A673 (cell line): ENCODE results near the gene PAPOLA. TPM values are rescaled to one million over a fixed set of nuclear protein-coding genes. Genes with fewer than 3 reads are reported as not detected.

Experiments
- BruUV-seq: library from RNA; stranded (reverse); fragments of 400-500 nt; replicated peaks from 2 replicates; lab custom pipeline; 2021; lab: Mats Ljungman, UMichigan
- CTCF ChIA-PET: fragments of 300-600 bp; sonication (Branson Sonifier 250); formaldehyde crosslinking; loops from one replicate; lab custom pipeline; 2022; ENCODE audit warnings: antibody characterized with exemption; lab: Charles Lee
- POLR2A ChIA-PET: fragments of 300-600 bp; sonication (Branson Sonifier 250); formaldehyde crosslinking; loops from one replicate; lab custom pipeline; 2022; ENCODE audit warnings: antibody characterized with exemption; ENCODE audit not compliant: low non-redundant PET; lab: Charles Lee
- DNase-seq: peaks from one replicate; pipeline ENCODE4 v3.0.0-alpha.2; 2015; ENCODE audit warnings: low spot score
- H3K27ac ChIP-seq: fragments of 200-600 bp; sonication (generic); 2 replicates; pipeline ENCODE4 v1.5.1; 2016; ENCODE audit warnings: mixed run types, low read depth, mild to moderate bottlenecking, mixed read lengths, antibody characterized with exemption, low read length; ENCODE audit not compliant: poor library complexity, severe bottlenecking
- H3K27me3 ChIP-seq: fragments of 200-600 bp; sonication (generic); replicated peaks from 2 replicates; pipeline ENCODE4 v1.6.1; 2017; ENCODE audit warnings: mixed run types, low read depth, mild to moderate bottlenecking, mixed read lengths, antibody characterized with exemption, low read length; ENCODE audit not compliant: insufficient read depth, poor library complexity
- H3K36me3 ChIP-seq: fragments of 200-600 bp; sonication (generic); 2 replicates; pipeline ENCODE4 v1.6.1; 2016; ENCODE audit warnings: mixed run types, mild to moderate bottlenecking, mixed read lengths, antibody characterized with exemption, low read length; ENCODE audit not compliant: insufficient read depth, poor library complexity, severe bottlenecking
- H3K4me1 ChIP-seq: fragments of 200-600 bp; sonication (generic); 2 replicates; pipeline ENCODE4 v1.6.1; 2017; ENCODE audit warnings: mixed run types, mild to moderate bottlenecking, mixed read lengths, antibody characterized with exemption, low read length; ENCODE audit not compliant: insufficient read depth, poor library complexity, severe bottlenecking
- H3K4me3 ChIP-seq: fragments of 200-600 bp; sonication (generic); 2 replicates; pipeline ENCODE4 v1.5.1; 2016; ENCODE audit warnings: low read depth, mixed run types, mild to moderate bottlenecking, mixed read lengths, low read length; ENCODE audit not compliant: poor library complexity, severe bottlenecking
- H3K9me3 ChIP-seq: fragments of 200-600 bp; sonication (generic); 2 replicates; pipeline ENCODE4 v1.6.1; 2016; ENCODE audit warnings: mixed run types, low read depth, mild to moderate bottlenecking, mixed read lengths, antibody characterized with exemption, low read length; ENCODE audit not compliant: poor library complexity, severe bottlenecking
- CTCF ChIP-seq: fragments of 300-800, 200-600 bp; sonication (generic); conservative IDR thresholded peaks from 2 replicates; pipeline ENCODE4 v1.5.1; 2017; ENCODE audit warnings: low read depth, mild to moderate bottlenecking, antibody characterized with exemption, low read length, moderate library complexity, mixed read lengths
- EZH2 ChIP-seq: fragments of 200-600 bp; sonication (generic); IDR thresholded peaks from 2 replicates; pipeline ENCODE4 v1.6.1; 2017; ENCODE audit warnings: borderline replicate concordance, low read depth, mild to moderate bottlenecking, mixed read lengths, antibody characterized with exemption, low read length; ENCODE audit not compliant: poor library complexity, severe bottlenecking
- intact Hi-C: fragments of 100-400 bp; cut with micrococcal nuclease; formaldehyde crosslinking; loops from one replicate; pipeline ENCODE4 v1.10.0; 2022; ENCODE audit not compliant: unreplicated experiment
- total RNA-seq: library from RNA; stranded (reverse); gene quantifications from 2 replicates; pipeline ENCODE4 v1.2.3, GENCODE V29; 2021

Gene PAPOLA
- total RNA-seq, 1 experiment from 2014 or later: 337 TPM

DNA sequence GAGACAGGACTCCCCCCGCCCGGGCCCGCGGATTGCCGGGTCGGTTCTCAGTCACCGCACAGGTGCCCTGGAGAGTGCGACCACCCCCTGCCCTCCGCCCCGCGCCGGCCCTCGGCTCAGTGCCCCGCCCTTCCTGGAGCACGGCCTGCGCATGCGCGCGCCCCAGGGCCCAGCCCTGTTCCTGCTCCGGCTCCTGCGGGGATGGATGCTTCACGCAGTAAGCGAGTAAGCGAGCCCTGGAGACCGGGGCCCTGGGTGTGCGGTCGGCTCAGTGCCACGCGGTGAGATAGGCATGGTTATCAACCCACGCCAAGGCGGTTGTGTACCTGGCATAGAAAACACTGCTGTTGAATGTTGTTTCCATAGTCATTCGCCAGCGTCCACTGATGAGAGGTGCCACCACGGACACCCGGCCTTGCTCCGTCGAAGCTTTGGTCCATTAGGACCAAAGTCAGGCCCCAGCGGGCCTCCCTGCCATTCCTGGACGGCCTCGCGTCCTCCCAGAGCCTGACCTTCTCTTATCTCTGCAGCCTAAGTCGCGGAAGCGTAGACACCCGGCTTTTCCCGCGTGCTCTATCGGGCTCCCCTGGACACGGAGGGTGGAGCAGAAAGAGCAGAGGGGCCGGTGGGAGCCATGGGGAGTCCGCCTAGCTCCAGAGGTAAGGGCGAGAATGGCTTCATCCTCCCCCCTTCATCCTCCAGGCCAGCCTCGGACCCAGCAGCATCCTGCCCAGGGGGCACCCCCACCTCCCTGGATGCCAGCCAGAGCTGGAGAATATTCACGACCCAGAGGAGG is 90.6 kb downstream of the PAPOLA start:
- no TSS peak for BruUV-seq
- Histone ChIP-seq H3K36me3 (no peaks in the 10 kb centered on the region), H3K4me1 (peaks cover 9% of the 10 kb centered on the region), H3K4me3 (peak overlapping the region; percentile 47), H3K27me3 (no peaks in the 10 kb centered on the region), H3K9me3 (no peaks in the 10 kb centered on the region), H3K27ac (no peak overlapping the region)
- TF ChIP-seq EZH2: no peak
- TF ChIP-seq CTCF: no peak
- ChIA-PET POLR2A (no interaction called here), CTCF (interaction anchor here (0.6 kb wide), 1 partner anchor 373 kb away, joined by 3 read pairs; no protein-coding TSS in a partner anchor)
- DNase-seq: peak; percentile 70
- intact Hi-C loops: no loop called here

DNA sequence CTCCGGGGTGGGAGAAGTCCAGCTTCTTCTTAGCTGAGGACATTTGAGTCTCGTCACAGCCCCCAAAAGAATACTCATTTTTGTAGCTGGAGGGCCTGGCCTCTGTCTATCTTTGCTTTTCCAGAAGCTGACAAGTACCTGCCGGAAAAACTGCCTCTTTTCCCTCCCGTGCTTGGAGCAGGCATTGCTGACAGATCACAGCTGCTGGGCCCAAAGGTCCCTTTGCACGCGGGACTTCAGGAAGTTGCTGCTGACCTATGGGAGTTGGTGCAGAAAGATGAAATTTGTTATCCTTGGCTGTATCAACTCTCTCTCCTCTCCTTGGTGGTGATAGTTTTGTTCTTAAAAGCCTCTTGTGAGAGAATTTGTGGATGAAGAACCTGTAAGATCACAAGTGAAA is 92.8 kb downstream of the PAPOLA start:
- no peaks in the 10 kb centered on the region for H3K9me3 ChIP-seq
- no peak for TF ChIP-seq CTCF
- no peak for TF ChIP-seq EZH2
- DNase-seq: no peak
- peaks cover 9% of the 10 kb centered on the region for H3K4me1 ChIP-seq
- no peaks in the 10 kb centered on the region for H3K27me3 ChIP-seq
- CTCF ChIA-PET: no interaction called here
- BruUV-seq: no TSS peak
- POLR2A ChIA-PET: no interaction called here
- intact Hi-C loops: no loop called here
- no peak overlapping the region for H3K27ac ChIP-seq
- H3K36me3 ChIP-seq: no peaks in the 10 kb centered on the region
- no peak overlapping the region for H3K4me3 ChIP-seq

GRCh38 chr14:96597680-96598079 is 95.5 kb downstream of the PAPOLA start:
- POLR2A ChIA-PET: no interaction called here
- CTCF ChIA-PET: no interaction called here
- intact Hi-C loops: no loop called here
- Histone ChIP-seq H3K9me3 (no peaks in the 10 kb centered on the region), H3K4me3 (no peak overlapping the region), H3K4me1 (peaks cover 1% of the 10 kb centered on the region), H3K27ac (no peak overlapping the region), H3K36me3 (no peaks in the 10 kb centered on the region), H3K27me3 (no peaks in the 10 kb centered on the region)
- no peak for DNase-seq
- BruUV-seq: no TSS peak
- TF ChIP-seq EZH2 (no peak), CTCF (no peak)
